HG03175 (cell line): ENCODE data around the gene FHIT.
"Not testable (repeated sequence)": the region's sequence is repeated elsewhere in the genome, so short reads cannot be mapped to it uniquely, and the experiment has no call there.

Experiments used
- ATAC-seq: cut with Tn5 transposase; IDR thresholded peaks from one replicate; pipeline ENCODE4 v1.9.1; 2021; ENCODE audit warnings: mild to moderate bottlenecking, moderate library complexity; ENCODE audit not compliant: unreplicated experiment

Gene FHIT

GRCh38 chr3:60742606-60743145 is 508.6 kb downstream of the FHIT start:
- ATAC-seq, result no peak

DNA sequence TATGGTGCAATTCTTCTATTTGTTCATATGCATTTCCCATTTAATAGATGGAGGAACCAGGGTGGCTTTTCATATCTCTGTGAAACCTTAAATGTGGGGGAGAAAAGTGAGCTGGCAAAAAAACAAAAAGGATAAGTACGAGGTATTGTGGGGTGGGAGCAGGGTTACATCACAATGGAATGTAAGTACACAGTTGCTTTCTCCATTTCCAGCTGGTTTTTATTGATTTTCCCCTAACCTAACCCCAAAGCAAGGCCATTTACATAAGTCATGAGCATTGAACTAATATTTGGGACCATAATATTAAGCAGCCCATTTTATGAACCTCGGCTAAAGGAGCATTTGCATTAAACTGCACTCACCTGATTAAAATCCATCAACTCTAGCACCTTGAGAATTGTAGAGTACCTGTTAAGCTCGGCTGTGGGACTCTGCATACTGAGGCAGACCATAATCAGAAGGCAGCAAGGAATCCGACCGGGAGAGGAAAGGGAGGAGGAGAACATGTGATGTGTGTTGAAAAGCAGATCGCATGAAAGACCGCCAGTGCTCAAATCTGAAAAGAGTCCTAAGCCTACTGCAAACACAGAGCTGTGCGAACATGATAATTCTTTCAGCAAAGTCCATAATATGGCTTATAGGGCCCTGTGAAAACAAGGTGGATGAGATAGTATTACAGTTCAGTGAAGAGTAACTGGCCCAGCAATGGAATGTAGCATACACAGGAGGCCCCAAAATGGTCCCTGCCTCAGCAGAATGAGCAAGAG is 513.4 kb downstream of the FHIT start:
- ATAC-seq, result no peak

- no peak for ATAC-seq
Observed at GRCh38 chr3:60730371-60730770, 520.9 kb downstream of the FHIT start.

DNA sequence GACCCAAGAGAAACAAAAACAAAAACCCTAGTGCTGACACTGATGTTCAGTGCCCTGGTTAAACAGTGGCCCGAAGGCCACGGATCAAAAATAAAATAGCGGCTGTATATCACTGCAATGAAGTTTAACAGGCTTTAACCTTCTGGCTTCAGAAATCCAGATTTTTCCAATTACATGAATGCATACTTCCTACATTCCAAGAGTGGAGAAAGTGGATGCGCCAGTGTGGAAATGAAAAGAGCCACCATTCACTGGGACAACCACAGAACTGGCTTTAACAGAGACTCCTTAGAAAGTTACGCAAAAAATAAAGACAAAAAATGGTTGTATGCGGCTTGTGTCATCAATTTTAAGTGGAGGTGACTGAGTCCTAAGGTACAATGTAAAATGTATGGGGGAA is 522.2 kb downstream of the FHIT start:
- ATAC-seq, result no peak

- ATAC-seq, result no peak
Observed at GRCh38 chr3:60728006-60728405, 523.2 kb downstream of the FHIT start.

DNA sequence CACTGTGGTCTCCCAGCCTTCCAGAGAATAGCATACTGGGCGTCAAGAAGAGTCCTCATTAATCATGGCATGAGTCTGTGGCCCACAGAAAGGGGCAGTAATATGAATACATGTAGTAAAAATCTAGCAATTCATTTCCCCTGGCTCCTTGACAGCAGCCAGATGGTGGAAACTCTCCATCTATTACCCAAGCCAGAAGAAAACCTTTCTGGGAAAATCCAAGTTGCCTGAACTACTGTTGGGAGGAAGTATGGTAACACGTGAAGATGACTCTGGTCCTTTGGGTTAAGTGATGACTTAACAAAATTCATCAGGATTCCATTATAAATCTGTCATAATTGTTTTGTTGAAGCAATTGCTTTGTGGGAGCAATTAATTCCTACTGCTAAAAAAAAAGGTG is 530.5 kb downstream of the FHIT start:
- ATAC-seq, result no peak

GRCh38 chr3:60716573-60716972 is 534.7 kb downstream of the FHIT start:
- no peak for ATAC-seq

GRCh38 chr3:60708191-60708975 is 542.9 kb downstream of the FHIT start:
- no peak for ATAC-seq

GRCh38 chr3:60707452-60708020 is 543.7 kb downstream of the FHIT start:
- no peak for ATAC-seq

GRCh38 chr3:60703956-60704736 is 547.1 kb downstream of the FHIT start:
- no peak for ATAC-seq

DNA sequence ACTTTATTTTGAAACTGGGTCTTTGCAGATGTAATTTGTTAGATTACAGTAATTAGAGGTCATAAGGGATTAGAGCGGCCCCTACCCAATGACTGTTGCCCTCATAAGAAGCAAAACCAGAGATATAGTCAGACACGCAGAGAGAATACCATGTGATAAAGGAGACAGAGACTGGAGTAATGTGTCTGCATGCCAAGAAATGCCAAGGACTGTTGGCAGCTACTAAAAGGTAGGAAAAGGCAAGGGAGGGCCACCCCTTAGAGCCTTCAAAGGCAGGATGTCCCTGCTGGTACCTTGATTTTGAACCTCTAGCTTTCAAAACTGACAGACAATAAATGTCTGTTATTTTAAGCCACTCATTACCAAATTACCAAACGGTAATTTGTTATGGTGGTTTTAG is 548.2 kb downstream of the FHIT start:
- ATAC-seq, result no peak

DNA sequence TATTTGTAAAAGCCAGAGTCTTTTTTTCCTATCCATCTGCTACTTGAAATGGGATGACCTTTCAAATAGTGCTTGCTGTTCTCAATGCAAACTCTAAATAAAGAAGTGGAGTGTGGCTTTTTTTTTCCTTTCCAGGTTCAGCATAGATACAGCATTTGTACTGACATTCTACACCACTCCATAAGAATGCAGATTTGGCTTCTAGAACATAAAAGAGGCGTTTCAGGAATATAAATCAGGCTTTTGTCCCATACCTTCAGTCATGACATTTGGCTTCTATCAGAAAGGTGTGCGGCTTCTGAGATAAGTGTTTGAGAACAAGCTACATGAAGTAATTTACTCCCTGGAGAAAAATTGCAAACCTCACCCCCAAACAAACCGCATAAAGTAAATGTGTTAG is 553.1 kb downstream of the FHIT start:
- no peak for ATAC-seq

DNA sequence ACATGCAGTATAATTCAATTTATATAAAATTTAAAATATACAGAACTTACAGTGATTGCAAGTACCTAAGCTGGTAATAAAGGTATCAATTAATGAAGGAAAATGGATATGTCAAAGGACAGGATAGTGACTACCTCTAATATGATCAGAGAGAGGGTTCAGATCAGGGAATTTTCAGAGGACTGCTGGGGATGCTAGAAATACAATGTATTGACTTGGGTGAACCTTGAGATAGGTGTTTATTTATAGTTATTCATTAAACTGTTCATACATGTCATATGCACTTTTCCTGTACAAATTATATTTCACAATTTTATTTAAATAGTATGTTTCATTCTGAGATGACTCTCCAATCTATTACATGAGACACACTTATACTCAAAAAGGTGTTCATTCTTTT is 554.1 kb downstream of the FHIT start:
- no peak for ATAC-seq

GRCh38 chr3:60696428-60697125 is 554.7 kb downstream of the FHIT start:
- no peak for ATAC-seq

DNA sequence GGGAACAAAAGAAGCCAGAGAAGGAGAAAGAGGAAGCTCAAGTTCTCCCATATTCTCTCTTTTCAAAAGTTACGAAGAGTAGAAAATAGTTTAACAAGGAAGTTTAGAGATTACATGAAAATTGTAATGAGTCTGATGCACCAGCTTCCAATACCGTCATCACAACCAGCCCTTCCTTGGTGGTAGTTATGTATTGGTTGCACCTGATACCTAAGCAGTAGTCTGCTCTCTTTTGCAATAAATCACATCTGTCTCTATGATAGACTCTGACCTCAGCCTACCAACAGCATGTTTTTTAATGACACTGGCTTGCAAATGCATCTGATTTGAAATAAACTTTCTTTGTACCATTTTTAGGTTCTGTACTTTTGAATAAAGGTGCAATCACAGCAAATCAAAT is 575.8 kb downstream of the FHIT start:
- no peak for ATAC-seq

- ATAC-seq, result no peak
Observed at GRCh38 chr3:60674870-60675269, 576.4 kb downstream of the FHIT start.

DNA sequence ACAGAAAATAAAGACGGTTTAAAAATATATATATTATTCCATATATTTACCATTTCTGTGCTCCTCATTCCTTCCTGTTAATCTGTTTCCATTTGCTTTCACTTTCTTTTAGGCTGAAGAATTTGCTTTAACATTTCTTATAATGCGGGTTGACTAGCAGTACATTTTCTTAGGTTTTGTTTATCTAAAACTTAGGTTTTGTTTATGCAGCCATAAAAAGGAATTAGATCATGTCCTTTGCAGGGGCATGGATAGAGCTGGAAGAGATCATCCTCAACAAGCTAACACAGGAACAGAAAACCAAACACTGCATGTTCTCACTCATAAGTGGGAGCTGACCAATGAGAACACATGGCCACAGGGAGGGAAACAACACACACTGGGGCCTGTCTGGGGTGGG is 578.1 kb downstream of the FHIT start:
- no peak for ATAC-seq

GRCh38 chr3:60672337-60672736 is 578.9 kb downstream of the FHIT start:
- ATAC-seq, result not testable (repeated sequence)

- no peak for ATAC-seq
Observed at GRCh38 chr3:60669636-60670035, 581.6 kb downstream of the FHIT start.

- no peak for ATAC-seq
Observed at GRCh38 chr3:60660026-60660425, 591.2 kb downstream of the FHIT start.
